CD14-positive monocyte (primary cell): ENCODE data around the gene BET1. TPM values are rescaled to one million over a fixed set of nuclear protein-coding genes. Genes with fewer than 3 reads are reported as not detected.

Experiments used
- DNase-seq, 3 donors: peaks; one replicate each; pipeline ENCODE4 v3.0.0-alpha.2; 2011 to 2022
- H2AFZ ChIP-seq: 2 replicates; pipeline ENCODE4 v1.6.0; 2012; ENCODE audit warnings: mild to moderate bottlenecking, low read depth, low read length, inconsistent platforms; ENCODE audit not compliant: insufficient read depth, poor library complexity, severe bottlenecking
- H3K27ac ChIP-seq, 2 donors: 1 replicate in 1 of 2; 2 replicates in 1 of 2; pipeline ENCODE4 v1.5.1; 2012 to 2013; ENCODE audit warnings: low read length in 2 of 2, control low read depth in 1 of 2, inconsistent platforms in 1 of 2, low read depth in 1 of 2, mild to moderate bottlenecking in 1 of 2
- H3K27me3 ChIP-seq, 2 donors: one replicate each; pipeline versions ENCODE4 v1.6.0 to v1.6.1; 2011 to 2013; ENCODE audit warnings: low read length in 2 of 2; ENCODE audit not compliant: control insufficient read depth in 2 of 2, insufficient read depth in 2 of 2
- H3K36me3 ChIP-seq, 2 donors: replicated peaks in 1 of 2; 1 replicate in 1 of 2; 2 replicates in 1 of 2; pipeline versions ENCODE4 v1.5.1 to v1.6.1; 2012 to 2013; ENCODE audit warnings: low read length in 2 of 2, control low read depth in 1 of 2, inconsistent platforms in 1 of 2, mild to moderate bottlenecking in 1 of 2; ENCODE audit not compliant: insufficient read depth in 2 of 2, control insufficient read depth in 1 of 2
- H3K4me1 ChIP-seq, 2 donors: 1 replicate in 1 of 2; 2 replicates in 1 of 2; pipeline versions ENCODE4 v1.5.1 to v1.6.1; 2012 to 2013; ENCODE audit warnings: low read length in 2 of 2, control low read depth in 1 of 2, inconsistent platforms in 1 of 2, mild to moderate bottlenecking in 1 of 2, moderate library complexity in 1 of 2; ENCODE audit not compliant: insufficient read depth in 2 of 2, control insufficient read depth in 1 of 2
- H3K4me2 ChIP-seq: replicated peaks from 2 replicates; pipeline ENCODE3; 2012; ENCODE audit warnings: low read length, moderate library complexity, mild to moderate bottlenecking; ENCODE audit not compliant: poor library complexity, severe bottlenecking; ENCODE audit errors: extremely low read depth
- H3K4me3 ChIP-seq, 3 experiments: fragments of 200-600 bp in 1 of 3; sonication (generic) in 1 of 3; replicated peaks in 1 of 3; 1 replicate in 2 of 3; 2 replicates in 1 of 3; pipeline ENCODE4 v1.5.1; 2011 to 2013; ENCODE audit warnings: low read length in 3 of 3, mild to moderate bottlenecking in 3 of 3, control low read depth in 2 of 3, low read depth in 2 of 3, inconsistent platforms in 1 of 3, moderate library complexity in 1 of 3
- H3K79me2 ChIP-seq: 2 replicates; pipeline ENCODE4 v1.6.0; 2012; ENCODE audit warnings: mild to moderate bottlenecking, control low read depth, inconsistent platforms, low read length, moderate library complexity; ENCODE audit not compliant: insufficient read depth
- H3K9ac ChIP-seq: 2 replicates; pipeline ENCODE4 v1.6.0; 2017; ENCODE audit warnings: low read length, mild to moderate bottlenecking; ENCODE audit not compliant: insufficient read depth, poor library complexity, severe bottlenecking
- H3K9me3 ChIP-seq, 2 donors: replicated peaks in 1 of 2; 1 replicate in 1 of 2; 2 replicates in 1 of 2; pipeline versions ENCODE4 v1.5.1 to v1.6.1; 2012 to 2013; ENCODE audit warnings: low read length in 2 of 2, control low read depth in 1 of 2; ENCODE audit not compliant: control insufficient read depth in 1 of 2, insufficient read depth in 1 of 2
- H4K20me1 ChIP-seq: 2 replicates; pipeline ENCODE4 v1.6.0; 2012; ENCODE audit warnings: mild to moderate bottlenecking, low read length, control low read depth, moderate library complexity; ENCODE audit not compliant: insufficient read depth
- H3K27ac Mint-ChIP-seq, 7 donors: one replicate each; pipeline ENCODE4 v1.8.0; 2020; ENCODE audit warnings: mild to moderate bottlenecking in 7 of 7, mixed read lengths in 7 of 7, moderate library complexity in 6 of 7, inconsistent platforms in 2 of 7
- H3K27me3 Mint-ChIP-seq, 3 donors: one replicate each; pipeline ENCODE4 v1.8.0; 2021 to 2022; ENCODE audit warnings: low read depth in 3 of 3, mild to moderate bottlenecking in 3 of 3, mixed read lengths in 3 of 3, moderate library complexity in 3 of 3, inconsistent platforms in 1 of 3
- H3K36me3 Mint-ChIP-seq, 2 donors: one replicate each; pipeline ENCODE4 v1.8.0; 2020; ENCODE audit warnings: mixed read lengths in 2 of 2, inconsistent platforms in 1 of 2, mild to moderate bottlenecking in 1 of 2
- H3K4me1 Mint-ChIP-seq: one replicate; pipeline ENCODE4 v1.8.0; 2020; ENCODE audit warnings: mild to moderate bottlenecking, mixed read lengths
- H3K4me3 Mint-ChIP-seq, 2 donors: one replicate each; pipeline ENCODE4 v1.8.0; 2020; ENCODE audit warnings: mild to moderate bottlenecking in 2 of 2, mixed read lengths in 2 of 2, moderate library complexity in 1 of 2
- H3K9me3 Mint-ChIP-seq, 7 donors: one replicate each; pipeline ENCODE4 v1.8.0; 2020 to 2022; ENCODE audit warnings: mixed read lengths in 7 of 7, mild to moderate bottlenecking in 6 of 7, moderate library complexity in 6 of 7, inconsistent platforms in 2 of 7
- CTCF ChIP-seq: fragments of 200-600 bp; IDR thresholded peaks from one replicate; pipeline ENCODE4 v1.8.0; 2022; ENCODE audit warnings: antibody characterized with exemption, mild to moderate bottlenecking
- WGBS: methylation state at CpG from one replicate; pipeline ENCODE4 v1.1.5; 2013; ENCODE audit warnings: missing lambda C conversion rate; ENCODE audit not compliant: insufficient coverage; 5-methylcytosine and 5-hydroxymethylcytosine counted together
- intact Hi-C, 2 donors: fragments of 100-400 bp; cut with micrococcal nuclease; formaldehyde crosslinking; loops; one replicate each; pipeline versions ENCODE4 v1.15.0 to v1.15.1; 2023
- polyA plus RNA-seq, 3 donors: library from polyadenylated mRNA; depleted of rRNA in 1 of 3; unstranded in 2 of 3; stranded (reverse) in 1 of 3; fragments of 300-500 nt in 2 of 3; fragments of >200 nt in 1 of 3; fragmentation: Illumina TruSeq in 2 of 3; gene quantifications; 1 replicate in 2 of 3; 2 replicates in 1 of 3; pipeline ENCODE4 v1.2.3, GENCODE V29; 2012 to 2021

The BET1 gene
- polyA plus RNA-seq, 3 donors = 5.4 to 14.1 (median 8.2) TPM

- H3K36me3 Mint-ChIP-seq = peaks cover 36 to 39% of the 10 kb centered on the region in 2 donors
- Histone ChIP-seq H3K4me3 (no peak overlapping the region), H2AFZ (no peak overlapping the region), H4K20me1 (no peaks in the 10 kb centered on the region), H3K4me2 (no peak overlapping the region), H3K79me2 (no peaks in the 10 kb centered on the region), H3K36me3 (peaks cover 33 to 50% of the 10 kb centered on the region in 2 donors), H3K9me3 (no peaks in the 10 kb centered on the region), H3K9ac (no peak overlapping the region), H3K4me1 (no peaks in the 10 kb centered on the region), H3K27me3 (no peaks in the 10 kb centered on the region), H3K27ac (no peak overlapping the region)
- H3K4me1 Mint-ChIP-seq = no peaks in the 10 kb centered on the region
- DNase-seq = no peak
- peaks cover 0 to 2% (median 0%) of the 10 kb centered on the region in 3 donors for H3K27me3 Mint-ChIP-seq
- H3K4me3 Mint-ChIP-seq = no peak overlapping the region
- intact Hi-C loops = no loop called here
- no CpG with 5 or more reads among the region's 6 CpGs for WGBS
- no peaks in the 10 kb centered on the region for H3K9me3 Mint-ChIP-seq
- H3K27ac Mint-ChIP-seq = no peak overlapping the region
- TF ChIP-seq CTCF = no peak
These were observed 11.6 kb downstream of the BET1 start for GRCh38 chr7:93992421-93993110.

GRCh38 chr7:93987297-93987696 lies 16.9 kb downstream of the BET1 start:
- H3K79me2 ChIP-seq = no peaks in the 10 kb centered on the region
- intact Hi-C loops = no loop called here
- no peak overlapping the region for H3K27ac ChIP-seq
- H3K4me1 Mint-ChIP-seq = no peaks in the 10 kb centered on the region
- H3K9me3 Mint-ChIP-seq = peaks cover 0 to 1% (median 0%) of the 10 kb centered on the region in 7 donors
- DNase-seq = no peak
- no peaks in the 10 kb centered on the region for H3K9me3 ChIP-seq
- TF ChIP-seq CTCF = no peak
- no peak overlapping the region for H3K27ac Mint-ChIP-seq
- H3K27me3 Mint-ChIP-seq = peaks cover 0 to 2% (median 0%) of the 10 kb centered on the region in 3 donors
- H3K27me3 ChIP-seq = no peaks in the 10 kb centered on the region
- H3K36me3 ChIP-seq = peaks cover 0 to 8% of the 10 kb centered on the region in 2 donors
- WGBS = 100% methylated on average over 1 of the region's 3 CpGs
- no peak overlapping the region for H3K4me2 ChIP-seq
- no peaks in the 10 kb centered on the region for H3K4me1 ChIP-seq
- peaks cover 9 to 13% of the 10 kb centered on the region in 2 donors for H3K36me3 Mint-ChIP-seq
- H4K20me1 ChIP-seq = no peaks in the 10 kb centered on the region
- no peak overlapping the region for H2AFZ ChIP-seq
- H3K4me3 ChIP-seq = no peak overlapping the region
- H3K4me3 Mint-ChIP-seq = no peak overlapping the region
- H3K9ac ChIP-seq = no peak overlapping the region
